OCI-LY7 (cell line): ENCODE measurements around the gene GALNT6. TPM values are rescaled to one million over a fixed set of nuclear protein-coding genes. Genes with fewer than 3 reads are reported as not detected.

ENCODE experiments used
- BruUV-seq: library from RNA; stranded (reverse); fragments of 400-500 nt; replicated peaks from 2 replicates; lab custom pipeline; 2021; lab: Mats Ljungman, UMichigan
- CTCF ChIA-PET: fragments of 300-600 bp; sonication (Branson Sonifier 250); formaldehyde crosslinking; loops from one replicate; lab custom pipeline; 2022; ENCODE audit warnings: antibody characterized with exemption; ENCODE audit not compliant: unreplicated experiment; lab: Charles Lee
- POLR2A ChIA-PET: fragments of 300-600 bp; sonication (Branson Sonifier 250); formaldehyde crosslinking; loops from one replicate; lab custom pipeline; 2022; ENCODE audit warnings: antibody characterized with exemption; lab: Charles Lee
- DNase-seq: peaks from one replicate; pipeline ENCODE4 v3.0.0-alpha.2; 2015; ENCODE audit warnings: low spot score
- H2AFZ ChIP-seq: fragments of 200-600 bp; sonication (generic), shearing (Covaris generic); 2 replicates; pipeline ENCODE4 v1.6.1; 2014; ENCODE audit warnings: mild to moderate bottlenecking, antibody characterized with exemption, low read length, moderate library complexity
- H3K27ac ChIP-seq: fragments of 200-600 bp; sonication (generic); 2 replicates; pipeline ENCODE4 v1.5.1; 2014; ENCODE audit warnings: mixed run types, low read depth, mild to moderate bottlenecking, moderate library complexity, low read length, inconsistent platforms; ENCODE audit not compliant: poor library complexity, severe bottlenecking
- H3K36me3 ChIP-seq: fragments of 200-600 bp; sonication (generic); 2 replicates; pipeline ENCODE4 v1.6.1; 2014; ENCODE audit warnings: mild to moderate bottlenecking, antibody characterized with exemption, low read length, moderate library complexity, mixed read lengths; ENCODE audit not compliant: insufficient read depth
- H3K4me1 ChIP-seq: fragments of 200-600 bp; sonication (generic); 2 replicates; pipeline ENCODE4 v1.5.1; 2014; ENCODE audit warnings: mild to moderate bottlenecking, low read length; ENCODE audit not compliant: insufficient read depth, poor library complexity, severe bottlenecking
- H3K4me2 ChIP-seq: fragments of 200-600 bp; sonication (generic); 2 replicates; pipeline ENCODE4 v1.6.1; 2014; ENCODE audit warnings: mild to moderate bottlenecking, low read length
- H3K4me3 ChIP-seq: fragments of 200-600 bp; sonication (generic); 2 replicates; pipeline ENCODE4 v1.5.1; 2014; ENCODE audit warnings: mild to moderate bottlenecking, low read depth, low read length; ENCODE audit not compliant: poor library complexity, severe bottlenecking
- H3K79me2 ChIP-seq: fragments of 200-600 bp; sonication (generic); 2 replicates; pipeline ENCODE4 v1.6.1; 2016; ENCODE audit warnings: low read depth, mild to moderate bottlenecking, low read length, moderate library complexity, mixed read lengths; ENCODE audit not compliant: insufficient read depth
- H3K9me2 ChIP-seq: fragments of 200-600 bp; sonication (generic); 2 replicates; pipeline ENCODE4 v1.6.1; 2016; ENCODE audit warnings: mild to moderate bottlenecking, low read length, mixed read lengths; ENCODE audit not compliant: insufficient read depth
- H3K9me3 ChIP-seq: fragments of 200-600 bp; sonication (generic); 2 replicates; pipeline ENCODE4 v1.6.1; 2014; ENCODE audit warnings: mild to moderate bottlenecking, mixed run types, low read length, mixed read lengths
- H4K20me1 ChIP-seq: fragments of 200-600 bp; sonication (generic); 2 replicates; pipeline ENCODE4 v1.6.1; 2014; ENCODE audit warnings: mild to moderate bottlenecking, antibody characterized with exemption, low read length, moderate library complexity, mixed read lengths; ENCODE audit not compliant: insufficient read depth
- EZH2phosphoT487 ChIP-seq: fragments of 200-600 bp; sonication (generic); IDR thresholded peaks from 2 replicates; pipeline ENCODE4 v1.6.1; 2018; ENCODE audit warnings: low read depth, borderline replicate concordance, mild to moderate bottlenecking, mixed run types, antibody characterized with exemption, low read length, moderate library complexity, mixed read lengths
- intact Hi-C: fragments of 100-400 bp; cut with micrococcal nuclease; formaldehyde crosslinking; loops from one replicate; pipeline ENCODE4 v1.10.0; 2022; ENCODE audit not compliant: unreplicated experiment
- total RNA-seq, 2 experiments: library from RNA; depleted of rRNA in 1 of 2; stranded (reverse); fragments of >200 nt in 1 of 2; shearing (Covaris generic) in 1 of 2; gene quantifications; 2 replicates each; pipeline ENCODE4 v1.2.3, GENCODE V29; 2014 to 2022
- TF ChIP-seq, protein P1 (sequence below): fragments of 200-600 bp; sonication (generic); conservative IDR thresholded peaks from 2 replicates; pipeline ENCODE4 v1.5.1; 2014; ENCODE audit warnings: mild to moderate bottlenecking, antibody characterized with exemption, low read length, moderate library complexity, mixed read lengths

GALNT6 gene
- total RNA-seq, 2 experiments from 2014 or later, result 1.4 to 4.8 TPM

DNA sequence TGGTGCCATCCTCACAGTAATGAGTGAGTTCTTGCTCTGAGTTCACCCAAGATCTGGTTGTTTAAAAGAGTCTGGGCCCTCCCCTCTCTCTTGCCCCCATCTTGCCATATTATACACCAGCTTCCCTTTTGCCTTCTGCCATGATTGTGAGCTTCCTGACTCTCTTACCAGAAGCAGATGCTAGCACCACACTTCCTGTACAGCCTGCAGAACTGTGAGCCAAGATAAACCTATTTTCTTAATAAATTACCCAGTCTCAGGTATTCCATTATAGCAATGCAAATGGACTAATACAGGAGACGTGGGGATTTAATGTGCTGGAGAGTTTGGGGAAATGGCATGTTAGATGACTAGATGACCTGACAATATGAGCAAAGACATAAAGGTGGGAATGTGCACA, 46.2 kb upstream of the GALNT6 start:
- Histone ChIP-seq H3K4me2 (no peak overlapping the region), H3K4me1 (no peaks in the 10 kb centered on the region), H3K27ac (no peak overlapping the region), H3K9me3 (no peaks in the 10 kb centered on the region), H2AFZ (no peak overlapping the region), H3K4me3 (no peak overlapping the region), H3K79me2 (no peaks in the 10 kb centered on the region), H3K36me3 (no peaks in the 10 kb centered on the region), H3K9me2 (no peaks in the 10 kb centered on the region), H4K20me1 (no peaks in the 10 kb centered on the region)
- POLR2A ChIA-PET, result no interaction called here
- no peak for TF ChIP-seq EZH2phosphoT487
- intact Hi-C loops, result no loop called here
- CTCF ChIA-PET, result no interaction called here
- no peak for DNase-seq
- BruUV-seq, result no TSS peak

DNA sequence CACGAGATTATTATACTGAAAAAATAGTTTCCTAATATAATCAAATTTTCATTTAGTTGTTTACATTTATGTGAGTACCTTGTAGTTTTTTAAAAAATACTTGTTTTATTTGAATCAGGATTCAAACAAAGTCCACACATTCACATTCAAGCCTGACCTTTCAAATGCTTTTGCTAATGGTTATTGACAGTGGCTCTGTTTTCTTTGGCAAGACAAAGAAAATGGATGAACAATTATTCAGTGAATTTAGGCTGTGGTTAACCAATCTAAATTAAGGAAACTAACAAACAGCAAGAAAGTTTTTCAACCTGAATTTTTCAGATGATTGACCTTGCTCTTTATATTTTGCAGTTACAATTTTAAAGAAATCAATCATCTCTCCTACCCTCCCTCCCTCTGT, 43.1 kb upstream of the GALNT6 start:
- no peaks in the 10 kb centered on the region for H3K79me2 ChIP-seq
- POLR2A ChIA-PET, result interaction anchor here (0.6 kb wide), 1 partner anchor 654 kb away, joined by 4 read pairs; no protein-coding TSS in a partner anchor
- no peak for DNase-seq
- intact Hi-C loops, result no loop called here
- no peaks in the 10 kb centered on the region for H3K9me2 ChIP-seq
- H3K9me3 ChIP-seq, result no peaks in the 10 kb centered on the region
- TF ChIP-seq, protein P1, sequence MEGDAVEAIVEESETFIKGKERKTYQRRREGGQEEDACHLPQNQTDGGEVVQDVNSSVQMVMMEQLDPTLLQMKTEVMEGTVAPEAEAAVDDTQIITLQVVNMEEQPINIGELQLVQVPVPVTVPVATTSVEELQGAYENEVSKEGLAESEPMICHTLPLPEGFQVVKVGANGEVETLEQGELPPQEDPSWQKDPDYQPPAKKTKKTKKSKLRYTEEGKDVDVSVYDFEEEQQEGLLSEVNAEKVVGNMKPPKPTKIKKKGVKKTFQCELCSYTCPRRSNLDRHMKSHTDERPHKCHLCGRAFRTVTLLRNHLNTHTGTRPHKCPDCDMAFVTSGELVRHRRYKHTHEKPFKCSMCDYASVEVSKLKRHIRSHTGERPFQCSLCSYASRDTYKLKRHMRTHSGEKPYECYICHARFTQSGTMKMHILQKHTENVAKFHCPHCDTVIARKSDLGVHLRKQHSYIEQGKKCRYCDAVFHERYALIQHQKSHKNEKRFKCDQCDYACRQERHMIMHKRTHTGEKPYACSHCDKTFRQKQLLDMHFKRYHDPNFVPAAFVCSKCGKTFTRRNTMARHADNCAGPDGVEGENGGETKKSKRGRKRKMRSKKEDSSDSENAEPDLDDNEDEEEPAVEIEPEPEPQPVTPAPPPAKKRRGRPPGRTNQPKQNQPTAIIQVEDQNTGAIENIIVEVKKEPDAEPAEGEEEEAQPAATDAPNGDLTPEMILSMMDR, result no peak
- no peak for TF ChIP-seq EZH2phosphoT487
- CTCF ChIA-PET, result no interaction called here
- H3K4me1 ChIP-seq, result no peaks in the 10 kb centered on the region
- no peak overlapping the region for H3K27ac ChIP-seq
- no peaks in the 10 kb centered on the region for H4K20me1 ChIP-seq
- no TSS peak for BruUV-seq
- H2AFZ ChIP-seq, result no peak overlapping the region
- no peaks in the 10 kb centered on the region for H3K36me3 ChIP-seq
- H3K4me3 ChIP-seq, result no peak overlapping the region
- no peak overlapping the region for H3K4me2 ChIP-seq

DNA sequence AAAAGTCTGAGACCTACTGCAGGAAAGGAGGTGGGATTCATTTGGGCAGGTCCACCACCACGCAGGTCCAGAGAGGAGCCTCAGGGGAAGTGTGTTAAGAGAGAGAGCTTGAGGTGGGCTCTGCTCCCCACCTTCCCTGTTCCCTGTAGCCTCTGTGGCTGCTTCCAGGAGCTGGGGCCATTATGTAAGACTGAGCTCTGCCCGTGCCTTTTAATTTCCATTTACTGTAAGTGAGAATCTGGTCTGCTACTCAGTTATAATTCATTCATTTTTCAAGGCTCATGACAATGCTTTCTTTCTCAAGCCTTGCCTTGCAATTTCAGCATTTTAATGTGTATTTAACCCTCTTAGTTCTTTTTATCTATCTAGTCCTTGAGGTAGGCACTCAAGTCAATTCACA, 41.7 kb upstream of the GALNT6 start:
- Histone ChIP-seq H3K36me3 (no peaks in the 10 kb centered on the region), H3K9me2 (no peaks in the 10 kb centered on the region), H3K4me2 (no peak overlapping the region), H4K20me1 (no peaks in the 10 kb centered on the region), H3K4me3 (no peak overlapping the region), H2AFZ (no peak overlapping the region), H3K79me2 (no peaks in the 10 kb centered on the region), H3K9me3 (no peaks in the 10 kb centered on the region), H3K27ac (no peak overlapping the region), H3K4me1 (no peaks in the 10 kb centered on the region)
- POLR2A ChIA-PET, result interaction anchor here (0.7 kb wide), 1 partner anchor 114 kb away, joined by 5 read pairs; no protein-coding TSS in a partner anchor
- CTCF ChIA-PET, result no interaction called here
- intact Hi-C loops, result no loop called here
- TF ChIP-seq EZH2phosphoT487, result no peak
- TF ChIP-seq, protein P1, result no peak
- no TSS peak for BruUV-seq
- DNase-seq, result no peak
